ENCODE results near the gene LPA.

- TF ChIP-seq CAMTA2 (CRISPR knock-in tag; IDR thresholded peaks at IDR 0.05; ENCODE audit: borderline replicate concordance), result no peak
- no peak for TF ChIP-seq RAD51 (IDR thresholded peaks at IDR 0.05; ENCODE audit: borderline replicate concordance)
- no peak for TF ChIP-seq REPIN1 (CRISPR knock-in tag; IDR thresholded peaks at IDR 0.05; ENCODE audit: borderline replicate concordance, low read depth)
- no peak for TF ChIP-seq USF2 (IDR thresholded peaks at IDR 0.05; ENCODE audit: low read depth, low read length)
- no peak for TF ChIP-seq USF2 (CRISPR knock-in tag; IDR thresholded peaks at IDR 0.05; ENCODE audit: borderline replicate concordance)
- TF ChIP-seq TAF1 (CRISPR knock-in tag; IDR thresholded peaks at IDR 0.05), result no peak
- no peak for TF ChIP-seq ZNF598 (CRISPR knock-in tag; IDR thresholded peaks at IDR 0.05; ENCODE audit: borderline replicate concordance)
- TF ChIP-seq ATF6 (CRISPR knock-in tag; conservative IDR thresholded peaks at IDR 0.05), result no peak
- TF ChIP-seq, protein P1, sequence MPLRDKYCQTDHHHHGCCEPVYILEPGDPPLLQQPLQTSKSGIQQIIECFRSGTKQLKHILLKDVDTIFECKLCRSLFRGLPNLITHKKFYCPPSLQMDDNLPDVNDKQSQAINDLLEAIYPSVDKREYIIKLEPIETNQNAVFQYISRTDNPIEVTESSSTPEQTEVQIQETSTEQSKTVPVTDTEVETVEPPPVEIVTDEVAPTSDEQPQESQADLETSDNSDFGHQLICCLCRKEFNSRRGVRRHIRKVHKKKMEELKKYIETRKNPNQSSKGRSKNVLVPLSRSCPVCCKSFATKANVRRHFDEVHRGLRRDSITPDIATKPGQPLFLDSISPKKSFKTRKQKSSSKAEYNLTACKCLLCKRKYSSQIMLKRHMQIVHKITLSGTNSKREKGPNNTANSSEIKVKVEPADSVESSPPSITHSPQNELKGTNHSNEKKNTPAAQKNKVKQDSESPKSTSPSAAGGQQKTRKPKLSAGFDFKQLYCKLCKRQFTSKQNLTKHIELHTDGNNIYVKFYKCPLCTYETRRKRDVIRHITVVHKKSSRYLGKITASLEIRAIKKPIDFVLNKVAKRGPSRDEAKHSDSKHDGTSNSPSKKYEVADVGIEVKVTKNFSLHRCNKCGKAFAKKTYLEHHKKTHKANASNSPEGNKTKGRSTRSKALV (CRISPR knock-in tag; IDR thresholded peaks at IDR 0.05), result no peak
- TF ChIP-seq, protein P2, sequence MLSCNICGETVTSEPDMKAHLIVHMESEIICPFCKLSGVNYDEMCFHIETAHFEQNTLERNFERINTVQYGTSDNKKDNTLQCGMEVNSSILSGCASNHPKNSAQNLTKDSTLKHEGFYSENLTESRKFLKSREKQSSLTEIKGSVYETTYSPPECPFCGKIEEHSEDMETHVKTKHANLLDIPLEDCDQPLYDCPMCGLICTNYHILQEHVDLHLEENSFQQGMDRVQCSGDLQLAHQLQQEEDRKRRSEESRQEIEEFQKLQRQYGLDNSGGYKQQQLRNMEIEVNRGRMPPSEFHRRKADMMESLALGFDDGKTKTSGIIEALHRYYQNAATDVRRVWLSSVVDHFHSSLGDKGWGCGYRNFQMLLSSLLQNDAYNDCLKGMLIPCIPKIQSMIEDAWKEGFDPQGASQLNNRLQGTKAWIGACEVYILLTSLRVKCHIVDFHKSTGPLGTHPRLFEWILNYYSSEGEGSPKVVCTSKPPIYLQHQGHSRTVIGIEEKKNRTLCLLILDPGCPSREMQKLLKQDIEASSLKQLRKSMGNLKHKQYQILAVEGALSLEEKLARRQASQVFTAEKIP (CRISPR knock-in tag; IDR thresholded peaks at IDR 0.05; ENCODE audit: borderline replicate concordance), result no peak
- no peak for TF ChIP-seq NFE2L1 (CRISPR knock-in tag; IDR thresholded peaks at IDR 0.05; ENCODE audit: borderline replicate concordance)
These were observed 14.2 kb upstream of the LPA start for GRCh38 chr6:160678230-160678629.
